Glutamatergic neuron (in vitro differentiated cells): ENCODE measurements around the gene MAP3K7. TPM values are rescaled to one million over a fixed set of nuclear protein-coding genes. Genes with fewer than 3 reads are reported as not detected.

Source experiments
- DNase-seq: peaks from one replicate; pipeline ENCODE4 v3.0.0; 2022
- H3K27ac Mint-ChIP-seq: one replicate; pipeline ENCODE4 v1.8.0; 2020; ENCODE audit warnings: mild to moderate bottlenecking, mixed read lengths, inconsistent platforms; ENCODE audit not compliant: unreplicated experiment
- H3K27me3 Mint-ChIP-seq: one replicate; pipeline ENCODE4 v1.8.0; 2020; ENCODE audit warnings: mild to moderate bottlenecking, moderate library complexity, mixed read lengths, inconsistent platforms; ENCODE audit not compliant: unreplicated experiment
- H3K36me3 Mint-ChIP-seq: one replicate; pipeline ENCODE4 v1.8.0; 2020; ENCODE audit warnings: mild to moderate bottlenecking, mixed read lengths, inconsistent platforms; ENCODE audit not compliant: unreplicated experiment
- H3K4me1 Mint-ChIP-seq: one replicate; pipeline ENCODE4 v1.8.0; 2020; ENCODE audit warnings: mild to moderate bottlenecking, low read depth, mixed read lengths, inconsistent platforms; ENCODE audit not compliant: unreplicated experiment
- H3K4me3 Mint-ChIP-seq: one replicate; pipeline ENCODE4 v1.8.0; 2020; ENCODE audit warnings: mild to moderate bottlenecking, mixed read lengths, inconsistent platforms; ENCODE audit not compliant: unreplicated experiment
- H3K9me3 Mint-ChIP-seq: one replicate; pipeline ENCODE4 v1.8.0; 2020; ENCODE audit warnings: mild to moderate bottlenecking, moderate library complexity, mixed read lengths, inconsistent platforms; ENCODE audit not compliant: unreplicated experiment
- CTCF ChIP-seq: fragments of 200-600 bp; sonication (generic); IDR thresholded peaks from one replicate; pipeline ENCODE4 v1.5.0; 2021; ENCODE audit not compliant: partially characterized antibody, unreplicated experiment
- total RNA-seq: library from RNA; stranded (reverse); fragmentation: NEBNext Ultra II Directional; extraction: Animal tissue kit (Norgen Biotek cat#: 25700); gene quantifications from one replicate; pipeline ENCODE4 v1.2.1, GENCODE V29; 2021; ENCODE audit not compliant: unreplicated experiment

MAP3K7 gene
- total RNA-seq, 1 donor from 2014 or later: 39.4 TPM

GRCh38 chr6:90586546-90586835 is 381 bp downstream of the MAP3K7 start:
- no peaks in the 10 kb centered on the region for H3K36me3 Mint-ChIP-seq
- no peak for TF ChIP-seq CTCF
- peaks cover 5% of the 10 kb centered on the region for H3K27me3 Mint-ChIP-seq
- no peak for DNase-seq
- peaks cover 5% of the 10 kb centered on the region for H3K4me1 Mint-ChIP-seq
- peak overlapping the region; percentile 93 for H3K4me3 Mint-ChIP-seq
- peaks cover 7% of the 10 kb centered on the region for H3K9me3 Mint-ChIP-seq
- peak overlapping the region; percentile 72 for H3K27ac Mint-ChIP-seq

GRCh38 chr6:90584636-90585255 is 2.1 kb downstream of the MAP3K7 start:
- no peaks in the 10 kb centered on the region for H3K36me3 Mint-ChIP-seq
- TF ChIP-seq CTCF: no peak
- H3K27me3 Mint-ChIP-seq: peaks cover 5% of the 10 kb centered on the region
- H3K27ac Mint-ChIP-seq: no peak overlapping the region
- no peak for DNase-seq
- peaks cover 5% of the 10 kb centered on the region for H3K4me1 Mint-ChIP-seq
- peaks cover 7% of the 10 kb centered on the region for H3K9me3 Mint-ChIP-seq
- H3K4me3 Mint-ChIP-seq: peak overlapping the region; percentile 2

GRCh38 chr6:90583836-90584481 is 2.9 kb downstream of the MAP3K7 start:
- no peak for DNase-seq
- no peak overlapping the region for H3K27ac Mint-ChIP-seq
- peaks cover 5% of the 10 kb centered on the region for H3K27me3 Mint-ChIP-seq
- TF ChIP-seq CTCF: no peak
- H3K36me3 Mint-ChIP-seq: no peaks in the 10 kb centered on the region
- H3K4me1 Mint-ChIP-seq: peaks cover 5% of the 10 kb centered on the region
- H3K4me3 Mint-ChIP-seq: peak overlapping the region; percentile 2
- peaks cover 7% of the 10 kb centered on the region for H3K9me3 Mint-ChIP-seq

- peaks cover 7% of the 10 kb centered on the region for H3K9me3 Mint-ChIP-seq
- peaks cover 5% of the 10 kb centered on the region for H3K27me3 Mint-ChIP-seq
- DNase-seq: no peak
- TF ChIP-seq CTCF: no peak
- H3K4me1 Mint-ChIP-seq: peaks cover 5% of the 10 kb centered on the region
- H3K36me3 Mint-ChIP-seq: no peaks in the 10 kb centered on the region
- no peak overlapping the region for H3K4me3 Mint-ChIP-seq
- no peak overlapping the region for H3K27ac Mint-ChIP-seq
Observed at GRCh38 chr6:90583179-90583835, 3.6 kb downstream of the MAP3K7 start.

- no peak for TF ChIP-seq CTCF
- no peaks in the 10 kb centered on the region for H3K27me3 Mint-ChIP-seq
- peaks cover 2% of the 10 kb centered on the region for H3K4me1 Mint-ChIP-seq
- H3K4me3 Mint-ChIP-seq: no peak overlapping the region
- no peaks in the 10 kb centered on the region for H3K9me3 Mint-ChIP-seq
- no peak overlapping the region for H3K27ac Mint-ChIP-seq
- H3K36me3 Mint-ChIP-seq: no peaks in the 10 kb centered on the region
- no peak for DNase-seq
Observed at GRCh38 chr6:90581146-90581545, 5.7 kb downstream of the MAP3K7 start.
